ENCODE data around the gene OPTN.
"Not testable (repeated sequence)": the region's sequence is repeated elsewhere in the genome, so short reads cannot be mapped to it uniquely, and the experiment has no call there.

The OPTN gene

DNA sequence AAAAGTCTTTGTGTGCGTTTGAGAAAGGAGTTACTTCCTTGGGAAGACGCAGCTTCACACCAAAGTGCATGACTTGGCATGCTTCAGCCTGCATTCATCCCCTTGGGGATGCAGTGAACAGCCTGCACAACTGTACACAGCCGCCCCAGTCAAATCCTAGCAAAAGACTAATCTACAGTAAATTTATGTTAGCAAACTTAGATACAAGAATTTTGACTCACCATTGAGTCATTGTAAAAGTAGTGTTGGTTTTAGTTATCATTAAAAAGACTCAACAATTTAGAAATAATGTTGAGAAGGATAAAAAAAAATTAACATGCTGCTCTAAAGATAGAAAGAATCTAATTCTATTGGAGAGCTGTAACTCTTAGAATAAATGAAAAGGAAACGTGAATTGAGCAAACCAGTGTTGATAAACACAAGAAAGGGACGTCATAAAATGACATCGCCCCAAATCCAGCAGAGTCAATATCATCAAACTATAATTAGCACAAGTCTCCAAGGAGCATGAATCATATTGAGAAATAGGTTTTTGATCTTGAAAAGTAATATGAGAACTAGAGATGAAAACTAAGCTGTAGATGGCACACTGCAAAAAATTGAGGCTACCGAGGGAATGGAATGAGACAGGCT is 11.9 kb upstream of the OPTN start:
- in situ Hi-C loops (cut with MboI; ENCODE audit: low sequenced_read_pairs, unreplicated experiment): no loop called here
- no peak for DNase-seq (ENCODE audit: low spot score)
- TF ChIP-seq, protein P1, sequence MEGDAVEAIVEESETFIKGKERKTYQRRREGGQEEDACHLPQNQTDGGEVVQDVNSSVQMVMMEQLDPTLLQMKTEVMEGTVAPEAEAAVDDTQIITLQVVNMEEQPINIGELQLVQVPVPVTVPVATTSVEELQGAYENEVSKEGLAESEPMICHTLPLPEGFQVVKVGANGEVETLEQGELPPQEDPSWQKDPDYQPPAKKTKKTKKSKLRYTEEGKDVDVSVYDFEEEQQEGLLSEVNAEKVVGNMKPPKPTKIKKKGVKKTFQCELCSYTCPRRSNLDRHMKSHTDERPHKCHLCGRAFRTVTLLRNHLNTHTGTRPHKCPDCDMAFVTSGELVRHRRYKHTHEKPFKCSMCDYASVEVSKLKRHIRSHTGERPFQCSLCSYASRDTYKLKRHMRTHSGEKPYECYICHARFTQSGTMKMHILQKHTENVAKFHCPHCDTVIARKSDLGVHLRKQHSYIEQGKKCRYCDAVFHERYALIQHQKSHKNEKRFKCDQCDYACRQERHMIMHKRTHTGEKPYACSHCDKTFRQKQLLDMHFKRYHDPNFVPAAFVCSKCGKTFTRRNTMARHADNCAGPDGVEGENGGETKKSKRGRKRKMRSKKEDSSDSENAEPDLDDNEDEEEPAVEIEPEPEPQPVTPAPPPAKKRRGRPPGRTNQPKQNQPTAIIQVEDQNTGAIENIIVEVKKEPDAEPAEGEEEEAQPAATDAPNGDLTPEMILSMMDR (IDR thresholded peaks at IDR 0.05; ENCODE audit: borderline replicate concordance, control extremely low read depth, extremely low read depth, insufficient read depth, missing control alignments): no peak

DNA sequence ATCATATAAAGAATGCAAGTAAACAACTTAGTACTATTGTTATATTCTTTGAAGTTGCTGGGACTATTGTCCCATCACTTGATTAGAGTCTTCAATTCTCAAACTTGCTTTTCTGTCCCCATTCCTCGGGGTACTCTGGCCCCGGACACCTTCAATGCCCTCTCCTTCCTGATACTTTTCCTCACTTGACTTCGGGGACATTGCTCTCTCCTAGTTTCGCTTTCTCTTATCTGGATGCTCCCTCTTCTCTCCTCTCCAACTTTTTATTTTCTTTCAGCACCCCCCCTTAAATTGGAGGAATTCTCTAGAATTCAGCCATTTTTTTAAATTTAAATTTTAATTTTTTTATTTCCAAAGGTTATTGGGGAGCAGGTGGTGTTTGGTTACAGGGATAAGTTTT is 10.6 kb upstream of the OPTN start:
- TF ChIP-seq, protein P1 (IDR thresholded peaks at IDR 0.05; ENCODE audit: borderline replicate concordance, control extremely low read depth, extremely low read depth, insufficient read depth, missing control alignments): no peak

DNA sequence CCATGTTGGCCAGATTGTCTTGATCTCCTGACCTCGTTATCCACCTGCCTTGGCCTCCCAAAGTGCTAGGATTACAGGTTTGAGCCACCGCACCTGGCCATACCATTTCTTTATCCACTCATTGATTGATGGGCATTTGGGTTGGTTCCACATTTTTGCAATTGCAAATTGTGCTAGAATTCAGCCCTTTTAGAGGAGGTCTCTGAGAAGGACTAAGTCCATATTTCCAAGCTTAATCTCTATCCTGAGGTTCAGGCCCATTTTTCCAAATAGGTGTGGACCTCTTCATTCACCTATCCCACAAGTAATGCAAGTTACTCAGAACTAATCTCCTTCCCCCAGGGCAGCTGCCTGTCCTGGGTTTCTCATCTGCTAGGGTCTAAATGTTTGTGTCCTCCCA is 9.7 kb upstream of the OPTN start:
- in situ Hi-C loops (cut with MboI; ENCODE audit: low sequenced_read_pairs, unreplicated experiment): no loop called here
- no peak for DNase-seq (ENCODE audit: low spot score)
- TF ChIP-seq, protein P1 (IDR thresholded peaks at IDR 0.05; ENCODE audit: borderline replicate concordance, control extremely low read depth, extremely low read depth, insufficient read depth, missing control alignments): no peak

More for the DNA sequence above, 10.6 kb upstream of the OPTN start:
- DNase-seq (ENCODE audit: low spot score): no peak
- in situ Hi-C loops (cut with MboI; ENCODE audit: low sequenced_read_pairs, unreplicated experiment): no loop called here

DNA sequence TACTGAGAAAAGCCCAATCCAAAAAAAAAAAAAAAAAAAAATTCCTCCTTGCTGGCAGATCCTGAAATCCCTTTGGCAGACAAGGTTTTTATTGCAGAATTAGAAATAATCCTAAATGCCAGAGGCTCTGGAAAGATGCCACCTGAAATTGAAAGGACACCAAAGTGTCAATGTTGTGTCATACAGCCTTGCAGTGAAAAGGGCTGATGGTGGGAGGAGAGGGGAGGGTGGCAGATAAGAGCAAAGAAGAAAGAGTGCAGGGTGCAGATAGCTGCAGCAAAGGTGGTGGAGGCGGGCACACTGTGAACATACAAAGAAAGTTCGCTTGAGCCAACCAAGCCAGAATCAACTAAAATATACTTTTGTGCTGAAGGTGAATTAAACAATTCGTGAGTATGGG is 8.2 kb upstream of the OPTN start:
- in situ Hi-C loops (cut with MboI; ENCODE audit: low sequenced_read_pairs, unreplicated experiment): no loop called here
- DNase-seq (ENCODE audit: low spot score): no peak
- TF ChIP-seq, protein P1 (IDR thresholded peaks at IDR 0.05; ENCODE audit: borderline replicate concordance, control extremely low read depth, extremely low read depth, insufficient read depth, missing control alignments): no peak

DNA sequence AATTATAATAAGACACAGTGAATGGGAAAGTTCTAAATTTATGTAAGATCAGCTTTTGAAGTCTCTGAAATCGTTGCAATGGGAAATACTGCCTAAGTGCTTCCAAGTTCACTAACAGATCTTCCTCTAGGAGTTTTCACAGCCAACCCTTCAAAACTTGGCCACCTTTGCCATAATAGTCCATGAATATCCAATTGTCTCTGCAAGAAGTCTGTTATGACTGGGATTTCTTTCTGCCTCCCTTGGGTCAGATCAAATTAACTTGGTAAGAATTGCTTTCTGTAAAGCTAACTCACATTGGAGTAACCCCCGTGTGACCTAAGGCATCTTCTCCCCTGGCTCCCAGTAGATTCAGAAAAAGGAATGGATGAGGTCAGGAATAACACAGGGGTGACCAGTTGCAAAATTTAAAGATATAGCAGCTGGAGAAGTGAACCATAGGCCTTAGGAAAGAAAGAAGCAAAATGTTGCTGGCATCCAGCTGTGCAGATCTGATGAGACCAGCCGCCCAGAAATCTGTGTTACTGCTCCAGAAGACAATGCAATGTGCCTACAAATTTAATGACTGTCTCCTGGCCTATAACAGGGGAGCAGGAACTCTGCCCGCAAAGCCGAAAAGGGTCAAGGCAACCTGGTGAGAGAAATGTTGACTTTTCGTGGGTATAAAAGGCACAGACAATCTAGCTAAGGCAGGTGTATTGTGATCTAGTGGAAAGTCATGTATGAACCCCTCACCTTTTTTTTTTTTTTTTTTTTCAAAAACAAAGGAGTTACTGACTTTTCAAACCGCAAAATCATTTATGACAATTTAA is 7.5 kb upstream of the OPTN start:
- TF ChIP-seq, protein P1 (IDR thresholded peaks at IDR 0.05; ENCODE audit: borderline replicate concordance, control extremely low read depth, extremely low read depth, insufficient read depth, missing control alignments): no peak
- in situ Hi-C loops (cut with MboI; ENCODE audit: low sequenced_read_pairs, unreplicated experiment): no loop called here
- no peak for DNase-seq (ENCODE audit: low spot score)

DNA sequence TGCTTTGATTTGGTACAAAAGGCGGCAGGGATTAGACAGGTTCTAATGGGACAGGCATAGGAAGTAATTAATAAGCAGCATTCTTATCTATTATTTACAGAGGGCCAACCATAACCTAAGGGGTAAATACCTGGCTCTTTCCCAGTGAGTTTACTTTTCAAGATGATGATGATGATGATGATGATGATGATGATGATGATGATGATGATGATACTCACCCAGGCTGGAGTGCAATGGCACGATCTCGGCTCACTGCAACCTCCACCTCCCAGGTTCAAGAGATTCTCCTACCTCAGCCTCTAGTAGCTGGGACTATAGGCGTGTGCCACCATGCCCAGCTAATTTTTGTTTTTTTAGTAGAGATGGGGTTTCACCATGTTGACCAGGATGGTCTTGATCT is 5.9 kb upstream of the OPTN start:
- in situ Hi-C loops (cut with MboI; ENCODE audit: low sequenced_read_pairs, unreplicated experiment); DNase-seq (ENCODE audit: low spot score): not testable (repeated sequence)

DNA sequence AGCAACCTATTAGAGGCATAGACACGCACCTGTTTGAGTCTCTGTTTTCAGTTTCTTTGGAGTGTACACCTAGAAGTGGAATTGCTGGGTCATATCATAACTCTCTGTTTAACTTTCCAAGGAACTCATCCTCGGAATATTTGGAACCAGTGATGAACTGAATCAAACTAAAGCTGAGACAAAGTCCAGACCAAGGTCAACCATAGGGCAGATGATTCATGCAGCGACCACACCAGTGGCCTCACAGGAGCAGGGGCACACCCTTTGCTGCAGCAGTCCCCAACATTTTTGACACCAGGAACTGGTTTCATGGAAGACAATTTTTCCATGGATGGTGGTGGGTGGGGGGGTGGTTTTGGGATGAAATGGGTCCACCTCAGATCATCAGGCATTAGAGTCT is 4.9 kb upstream of the OPTN start:
- DNase-seq (ENCODE audit: low spot score): no peak
- TF ChIP-seq, protein P1 (IDR thresholded peaks at IDR 0.05; ENCODE audit: borderline replicate concordance, control extremely low read depth, extremely low read depth, insufficient read depth, missing control alignments): no peak
- in situ Hi-C loops (cut with MboI; ENCODE audit: low sequenced_read_pairs, unreplicated experiment): no loop called here
